Fibroblast of pulmonary artery (primary cell): ENCODE results near the gene PHLDB3.

Source experiments
- DNase-seq: peaks from one replicate; pipeline ENCODE4 v3.0.0-alpha.2; 2010; ENCODE audit warnings: low read depth
- H3K4me3 ChIP-seq: replicated peaks from 2 replicates; pipeline ENCODE4 v1.5.1; 2011; ENCODE audit warnings: low read depth, mild to moderate bottlenecking, control low read depth, low read length, moderate library complexity
- TF ChIP-seq, protein P1 (sequence below): IDR thresholded peaks from 2 replicates; pipeline ENCODE4 v1.5.1; 2011; ENCODE audit warnings: mild to moderate bottlenecking, control low read depth, low read length, inconsistent platforms; ENCODE audit errors: missing control alignments

Gene PHLDB3

DNA sequence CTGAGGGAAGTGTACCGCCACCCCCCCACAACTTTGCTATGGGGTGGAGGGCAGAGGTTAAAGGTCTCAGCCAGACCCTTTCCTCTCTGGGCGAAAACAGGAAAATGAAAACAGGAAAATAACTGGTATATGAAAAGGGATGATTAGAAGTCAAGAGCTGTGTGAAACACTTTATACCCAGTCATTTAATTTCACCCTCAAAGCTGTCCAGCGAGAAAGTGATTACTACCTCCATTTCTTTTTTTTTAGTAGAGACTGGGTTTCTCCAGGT, 575 bp upstream of the PHLDB3 start:
- no peak overlapping the region for H3K4me3 ChIP-seq
- TF ChIP-seq, protein P1, sequence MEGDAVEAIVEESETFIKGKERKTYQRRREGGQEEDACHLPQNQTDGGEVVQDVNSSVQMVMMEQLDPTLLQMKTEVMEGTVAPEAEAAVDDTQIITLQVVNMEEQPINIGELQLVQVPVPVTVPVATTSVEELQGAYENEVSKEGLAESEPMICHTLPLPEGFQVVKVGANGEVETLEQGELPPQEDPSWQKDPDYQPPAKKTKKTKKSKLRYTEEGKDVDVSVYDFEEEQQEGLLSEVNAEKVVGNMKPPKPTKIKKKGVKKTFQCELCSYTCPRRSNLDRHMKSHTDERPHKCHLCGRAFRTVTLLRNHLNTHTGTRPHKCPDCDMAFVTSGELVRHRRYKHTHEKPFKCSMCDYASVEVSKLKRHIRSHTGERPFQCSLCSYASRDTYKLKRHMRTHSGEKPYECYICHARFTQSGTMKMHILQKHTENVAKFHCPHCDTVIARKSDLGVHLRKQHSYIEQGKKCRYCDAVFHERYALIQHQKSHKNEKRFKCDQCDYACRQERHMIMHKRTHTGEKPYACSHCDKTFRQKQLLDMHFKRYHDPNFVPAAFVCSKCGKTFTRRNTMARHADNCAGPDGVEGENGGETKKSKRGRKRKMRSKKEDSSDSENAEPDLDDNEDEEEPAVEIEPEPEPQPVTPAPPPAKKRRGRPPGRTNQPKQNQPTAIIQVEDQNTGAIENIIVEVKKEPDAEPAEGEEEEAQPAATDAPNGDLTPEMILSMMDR, result no peak
- no peak for DNase-seq

DNA sequence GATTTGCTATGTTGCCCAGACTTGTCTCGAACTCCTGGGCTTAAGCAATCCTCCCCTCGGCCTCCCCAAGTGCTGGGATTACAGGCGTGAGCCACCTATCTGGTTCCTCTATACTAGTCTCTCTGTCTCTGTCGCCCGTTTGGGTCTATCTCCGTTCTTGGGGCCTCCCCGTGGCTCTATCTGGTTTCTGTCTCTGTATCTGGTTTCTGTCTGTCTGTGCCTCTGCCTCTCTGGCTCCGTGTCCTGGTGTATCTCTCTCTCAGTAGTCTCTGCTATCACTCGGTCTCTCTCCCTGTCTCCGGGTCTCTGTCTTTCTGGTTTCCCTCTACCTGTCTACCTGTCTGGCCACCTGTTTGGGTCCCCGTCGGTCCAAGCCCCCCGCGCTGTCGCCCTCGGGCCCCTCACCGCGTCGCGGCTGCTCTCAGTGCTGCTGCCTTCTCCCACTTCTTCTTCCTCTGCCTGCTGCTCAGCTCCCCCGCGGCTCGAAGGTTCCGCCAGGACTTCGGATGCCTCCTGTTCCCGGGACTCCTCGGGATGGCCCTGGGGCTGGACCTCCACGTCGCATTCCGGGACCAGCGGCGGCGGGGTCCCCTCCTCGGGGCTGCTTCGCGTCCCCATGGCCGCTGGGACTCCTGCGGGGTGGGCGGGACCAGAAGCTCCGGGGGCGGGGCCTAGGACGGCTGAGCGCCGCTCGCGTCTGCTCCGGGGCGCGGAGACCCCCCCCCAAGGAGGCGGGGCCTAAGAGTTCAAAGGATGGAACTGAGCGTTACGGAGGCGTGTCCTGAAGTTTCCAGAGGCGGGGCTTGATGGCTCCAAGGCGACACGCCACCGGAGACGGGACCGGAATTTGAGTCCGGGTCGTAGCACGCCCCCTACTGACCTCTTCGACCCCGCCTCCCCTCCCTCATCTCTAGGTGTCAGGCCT, 783 bp downstream of the PHLDB3 start:
- TF ChIP-seq, protein P1, result no peak
- H3K4me3 ChIP-seq, result peak overlapping the region; percentile 85
- DNase-seq, result peak; percentile 86

DNA sequence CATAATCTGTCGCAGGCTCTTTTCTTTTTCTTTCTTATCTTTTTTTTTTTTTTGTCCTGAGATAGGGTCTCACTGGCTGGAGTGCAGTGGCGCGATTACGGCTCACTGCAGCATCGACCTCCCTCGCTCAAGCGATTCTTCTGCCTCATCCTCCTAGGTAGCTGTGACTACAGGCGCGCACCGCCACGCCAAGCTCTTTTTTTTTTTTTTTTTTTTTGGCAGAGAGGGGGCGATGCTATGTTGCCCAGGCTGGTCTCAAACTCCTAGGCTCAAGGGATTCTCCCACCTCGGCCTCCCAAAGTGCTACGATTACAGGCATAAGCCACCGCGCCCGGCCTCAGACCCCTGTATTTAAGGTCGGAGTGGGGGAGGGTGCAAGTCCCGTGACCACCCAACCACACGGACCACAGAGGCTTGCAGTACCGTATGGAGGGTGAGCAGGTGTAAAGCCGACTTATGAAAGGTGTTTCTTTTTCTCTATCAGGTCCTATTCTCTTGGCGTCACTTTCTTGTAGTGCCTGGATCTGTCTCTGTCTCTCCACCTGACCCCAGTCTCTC, 2.0 kb downstream of the PHLDB3 start:
- TF ChIP-seq, protein P1, result no peak
- H3K4me3 ChIP-seq, result no peak overlapping the region
- no peak for DNase-seq

DNA sequence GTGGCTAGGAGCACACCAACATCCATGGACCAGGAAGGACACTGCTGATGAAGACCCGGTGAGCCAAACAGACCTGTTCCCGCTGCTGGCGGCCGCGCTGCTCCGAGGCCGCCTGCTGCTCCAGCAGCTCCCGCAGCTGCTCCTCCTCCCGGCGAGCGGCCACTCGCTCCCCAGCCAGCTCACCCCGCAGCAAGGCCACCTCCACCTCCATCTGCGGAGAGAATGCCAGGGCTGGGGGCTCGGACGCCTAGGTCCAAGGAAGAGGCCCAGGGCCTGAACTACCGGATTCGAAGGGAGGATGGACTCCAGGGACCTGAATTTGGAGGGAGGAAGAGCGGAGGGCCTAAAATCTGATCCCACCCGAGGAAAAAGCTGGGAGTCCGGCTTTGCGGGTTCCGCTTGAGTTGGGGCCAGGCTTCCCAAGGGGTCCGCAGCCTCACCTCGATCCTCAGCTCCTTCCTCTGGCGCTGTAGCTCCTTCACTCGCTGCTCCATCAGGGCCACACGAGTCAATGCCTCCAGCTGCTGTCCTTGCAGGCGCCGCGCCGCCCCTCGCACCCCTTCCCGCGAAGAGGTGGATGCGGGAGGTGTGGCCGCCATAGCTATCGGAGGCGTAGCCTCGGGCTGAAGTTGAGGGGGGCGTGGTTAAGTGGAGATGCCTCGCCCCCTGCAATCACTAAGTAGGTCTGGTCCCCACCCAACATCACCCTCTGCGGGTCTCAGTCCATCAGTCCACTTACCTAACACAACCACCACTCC, 2.7 kb downstream of the PHLDB3 start:
- DNase-seq, result no peak
- TF ChIP-seq, protein P1, result no peak
- no peak overlapping the region for H3K4me3 ChIP-seq

DNA sequence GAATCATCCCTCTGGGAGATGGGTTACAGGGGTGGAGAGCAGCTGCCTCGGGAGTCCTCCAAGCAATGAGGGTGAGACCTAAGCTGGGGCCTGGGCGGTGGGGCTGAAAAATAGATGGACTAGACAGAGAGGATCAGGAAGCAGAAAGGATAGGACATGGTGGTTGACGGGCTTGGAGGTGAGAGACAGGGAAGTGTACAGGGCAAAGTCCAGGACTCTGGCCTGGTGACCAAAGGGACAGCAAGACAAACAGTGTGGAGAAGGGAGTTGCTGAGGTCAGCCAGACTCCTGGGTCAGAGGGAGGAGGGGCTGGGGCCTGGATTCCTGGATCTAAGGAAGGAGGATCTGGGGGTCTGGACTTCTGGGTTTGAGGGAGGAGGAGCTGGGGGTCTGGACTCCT, 5.5 kb downstream of the PHLDB3 start:
- H3K4me3 ChIP-seq, result no peak overlapping the region
- TF ChIP-seq, protein P1, result no peak
- DNase-seq, result no peak

DNA sequence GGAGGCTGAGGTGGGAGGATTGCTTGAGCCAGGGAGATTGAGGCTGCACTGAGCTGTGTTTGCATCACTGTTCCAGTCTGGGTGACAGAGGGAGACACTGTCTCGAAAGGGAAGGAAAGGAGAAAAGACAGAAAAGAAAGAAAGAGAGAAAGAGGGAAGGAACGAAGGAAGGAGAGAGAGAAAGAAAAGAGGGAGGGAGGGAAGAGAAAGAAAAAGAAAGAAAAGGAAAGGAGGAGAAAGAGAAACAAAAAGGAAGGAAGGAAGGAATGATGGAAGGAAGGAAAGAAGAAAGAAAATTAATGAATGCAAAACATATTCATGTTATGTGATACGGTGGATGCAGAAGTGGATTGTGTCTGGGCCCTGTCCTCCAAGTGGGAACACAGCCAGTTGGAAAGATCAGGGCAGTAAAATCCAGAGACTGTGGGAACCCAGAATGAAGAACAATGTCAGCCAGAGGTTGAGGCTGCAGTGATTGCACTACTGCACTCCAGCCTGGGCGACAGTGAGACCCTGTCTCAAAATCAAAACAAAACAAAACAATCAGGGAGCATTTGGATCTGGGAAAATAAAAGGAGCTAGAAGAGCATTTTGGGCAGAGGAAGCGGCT, 6.2 kb downstream of the PHLDB3 start:
- TF ChIP-seq, protein P1, result no peak
- no peak for DNase-seq
- H3K4me3 ChIP-seq, result no peak overlapping the region
